ENCODE results near the gene ERGIC1. TPM values are rescaled to one million over a fixed set of nuclear protein-coding genes. Genes with fewer than 3 reads are reported as not detected.

ERGIC1 gene
- total RNA-seq, 1 experiment from 2014 or later, result 77.0 TPM

DNA sequence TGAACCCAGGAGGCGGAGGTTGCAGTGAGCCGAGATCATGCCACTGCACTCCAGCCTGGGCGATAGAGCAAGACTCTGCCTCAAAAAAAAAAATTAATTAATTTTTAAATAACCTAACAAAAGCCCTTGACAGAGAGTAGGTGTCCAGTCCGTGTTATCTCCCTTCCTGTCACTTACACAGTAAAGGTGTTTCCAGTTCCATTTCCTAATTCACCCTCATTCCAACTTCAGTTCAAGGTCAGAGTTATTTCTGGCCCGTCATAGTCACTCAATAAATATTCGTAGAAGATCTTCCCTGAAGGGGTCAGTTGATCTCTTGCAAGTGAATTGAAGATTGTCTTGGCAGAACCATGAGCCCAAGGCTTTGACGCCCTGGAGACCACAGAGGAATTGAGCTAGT is 16.4 kb upstream of the ERGIC1 start:
- Histone ChIP-seq H4K8ac (replicated peaks; ENCODE audit: insufficient read length, low read depth, low read length) (no peak overlapping the region), H4K20me1 (ENCODE audit: control insufficient read depth, insufficient read depth, insufficient read length) (no peaks in the 10 kb centered on the region), H2BK12ac (ENCODE audit: insufficient read length, low read depth, low read length) (no peak overlapping the region), H3K27me3 (ENCODE audit: insufficient read depth, low read length) (no peaks in the 10 kb centered on the region), H3K9ac (ENCODE audit: extremely low read depth, insufficient read length, low read length) (no peak overlapping the region), H3K4me2 (ENCODE audit: insufficient read depth, insufficient read length, low read length) (no peak overlapping the region), H4K91ac (ENCODE audit: insufficient read length, low read depth, low read length) (no peak overlapping the region), H3K27ac (ENCODE audit: insufficient read length, low read depth, low read length) (no peak overlapping the region), H4K5ac (ENCODE audit: insufficient read length, low read depth, low read length) (no peak overlapping the region), H3K4me1 (ENCODE audit: insufficient read depth, low read length) (no peaks in the 10 kb centered on the region), H3K4ac (ENCODE audit: low read depth, low read length) (no peak overlapping the region), H3K23ac (ENCODE audit: insufficient read length, low read depth, low read length) (no peak overlapping the region), H2BK120ac (ENCODE audit: low read depth, low read length, poor library complexity, severe bottlenecking) (no peak overlapping the region), H3T11ph (ENCODE audit: low read length) (no peak overlapping the region), H3K56ac (ENCODE audit: insufficient read length, low read depth, low read length) (no peak overlapping the region), H3K23me2 (ENCODE audit: insufficient read length, low read depth, low read length, poor library complexity, severe bottlenecking) (no peaks in the 10 kb centered on the region), H2AK5ac (ENCODE audit: insufficient read length, low read length) (no peak overlapping the region), H3K9me3 (ENCODE audit: control insufficient read depth, low read depth, low read length) (no peaks in the 10 kb centered on the region), H2AFZ (ENCODE audit: low read length) (no peak overlapping the region), H2BK5ac (ENCODE audit: insufficient read length, low read length) (no peak overlapping the region), H3K79me1 (ENCODE audit: insufficient read depth, low read depth, low read length, poor library complexity, severe bottlenecking) (no peaks in the 10 kb centered on the region), H2BK20ac (ENCODE audit: low read depth, low read length, poor library complexity, severe bottlenecking) (no peak overlapping the region), H3K18ac (ENCODE audit: insufficient read length, low read depth, low read length) (no peak overlapping the region), H2BK15ac (ENCODE audit: low read depth, low read length) (no peak overlapping the region), H3K79me2 (ENCODE audit: insufficient read depth, low read length) (no peaks in the 10 kb centered on the region), H3K14ac (ENCODE audit: insufficient read depth, low read length) (no peak overlapping the region; the same call in 1 of the 2 replicates)
- DNase-seq, result no peak
- H3K4me1 Mint-ChIP-seq, result peaks cover 14 to 23% of the 10 kb centered on the region in 2 experiments
- peaks cover 42% of the 10 kb centered on the region for H3K27me3 Mint-ChIP-seq (ENCODE audit: low read depth)
- H3K4me3 Mint-ChIP-seq, result no peak overlapping the region
- WGBS (ENCODE audit: extremely low coverage, insufficient read length, low lambda C conversion rate), result no CpG with 5 or more reads among the region's 7 CpGs
- no peak overlapping the region for H3K27ac Mint-ChIP-seq
- no peaks in the 10 kb centered on the region for H3K9me3 Mint-ChIP-seq
- no peaks in the 10 kb centered on the region for H3K36me3 Mint-ChIP-seq (ENCODE audit: insufficient read depth in 1 of 3, low read depth in 3 of 3)
- TF ChIP-seq, protein P1, sequence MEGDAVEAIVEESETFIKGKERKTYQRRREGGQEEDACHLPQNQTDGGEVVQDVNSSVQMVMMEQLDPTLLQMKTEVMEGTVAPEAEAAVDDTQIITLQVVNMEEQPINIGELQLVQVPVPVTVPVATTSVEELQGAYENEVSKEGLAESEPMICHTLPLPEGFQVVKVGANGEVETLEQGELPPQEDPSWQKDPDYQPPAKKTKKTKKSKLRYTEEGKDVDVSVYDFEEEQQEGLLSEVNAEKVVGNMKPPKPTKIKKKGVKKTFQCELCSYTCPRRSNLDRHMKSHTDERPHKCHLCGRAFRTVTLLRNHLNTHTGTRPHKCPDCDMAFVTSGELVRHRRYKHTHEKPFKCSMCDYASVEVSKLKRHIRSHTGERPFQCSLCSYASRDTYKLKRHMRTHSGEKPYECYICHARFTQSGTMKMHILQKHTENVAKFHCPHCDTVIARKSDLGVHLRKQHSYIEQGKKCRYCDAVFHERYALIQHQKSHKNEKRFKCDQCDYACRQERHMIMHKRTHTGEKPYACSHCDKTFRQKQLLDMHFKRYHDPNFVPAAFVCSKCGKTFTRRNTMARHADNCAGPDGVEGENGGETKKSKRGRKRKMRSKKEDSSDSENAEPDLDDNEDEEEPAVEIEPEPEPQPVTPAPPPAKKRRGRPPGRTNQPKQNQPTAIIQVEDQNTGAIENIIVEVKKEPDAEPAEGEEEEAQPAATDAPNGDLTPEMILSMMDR (conservative IDR thresholded peaks at IDR 0.05), result no peak

Data from H9 (cell line).